ENCODE measurements around the gene AFAP1L1.
A peak's percentile ranks its signal among the peaks of the same experiment; 100 is the strongest.
"Not testable (repeated sequence)": the region's sequence is repeated elsewhere in the genome, so short reads cannot be mapped to it uniquely, and the experiment has no call there.

Gene AFAP1L1

GRCh38 chr5:149380466-149381121 lies 108.9 kb downstream of the AFAP1L1 start:
- no peaks in the 10 kb centered on the region for H3K4me1 Mint-ChIP-seq
- H3K27me3 Mint-ChIP-seq: no peaks in the 10 kb centered on the region
- ATAC-seq (no peak), DNase-seq (no peak)
- no peak overlapping the region for H3K4me3 Mint-ChIP-seq
- H3K27ac Mint-ChIP-seq: no peak overlapping the region
- no peaks in the 10 kb centered on the region for H3K9me3 Mint-ChIP-seq
- H3K36me3 Mint-ChIP-seq (ENCODE audit: low read depth): no peaks in the 10 kb centered on the region

- no peak for ATAC-seq
Observed at GRCh38 chr5:149381261-149381985, 109.8 kb downstream of the AFAP1L1 start.

GRCh38 chr5:149381986-149382338 lies 110.3 kb downstream of the AFAP1L1 start:
- H3K4me3 Mint-ChIP-seq: no peak overlapping the region
- H3K27me3 Mint-ChIP-seq: no peaks in the 10 kb centered on the region
- DNase-seq (peak; percentile 81), ATAC-seq (peak; percentile 79)
- H3K27ac Mint-ChIP-seq: no peak overlapping the region
- H3K9me3 Mint-ChIP-seq: no peaks in the 10 kb centered on the region
- no peaks in the 10 kb centered on the region for H3K36me3 Mint-ChIP-seq (ENCODE audit: low read depth)
- H3K4me1 Mint-ChIP-seq: no peaks in the 10 kb centered on the region

More at GRCh38 chr5:149381261-149381985, 109.8 kb downstream of the AFAP1L1 start:
- no peak overlapping the region for H3K27ac Mint-ChIP-seq
- H3K36me3 Mint-ChIP-seq (ENCODE audit: low read depth): no peaks in the 10 kb centered on the region
- no peak overlapping the region for H3K4me3 Mint-ChIP-seq
- H3K4me1 Mint-ChIP-seq: no peaks in the 10 kb centered on the region
- DNase-seq: no peak
- no peaks in the 10 kb centered on the region for H3K9me3 Mint-ChIP-seq
- no peaks in the 10 kb centered on the region for H3K27me3 Mint-ChIP-seq

GRCh38 chr5:149382517-149383220 lies 111.0 kb downstream of the AFAP1L1 start:
- Mint-ChIP-seq H3K27ac (no peak overlapping the region), H3K27me3 (no peaks in the 10 kb centered on the region), H3K9me3 (no peaks in the 10 kb centered on the region), H3K4me1 (no peaks in the 10 kb centered on the region), H3K4me3 (no peak overlapping the region), H3K36me3 (ENCODE audit: low read depth) (no peaks in the 10 kb centered on the region)
- ATAC-seq (no peak), DNase-seq (no peak)

GRCh38 chr5:149383399-149383798 lies 111.7 kb downstream of the AFAP1L1 start:
- ATAC-seq (no peak), DNase-seq (no peak)
- Mint-ChIP-seq H3K4me1 (no peaks in the 10 kb centered on the region), H3K4me3 (no peak overlapping the region), H3K27me3 (no peaks in the 10 kb centered on the region), H3K9me3 (no peaks in the 10 kb centered on the region), H3K36me3 (ENCODE audit: low read depth) (no peaks in the 10 kb centered on the region), H3K27ac (no peak overlapping the region)

- ATAC-seq (no peak), DNase-seq (no peak)
- Mint-ChIP-seq H3K9me3 (no peaks in the 10 kb centered on the region), H3K4me3 (no peak overlapping the region), H3K36me3 (ENCODE audit: low read depth) (no peaks in the 10 kb centered on the region), H3K27ac (no peak overlapping the region), H3K4me1 (no peaks in the 10 kb centered on the region), H3K27me3 (no peaks in the 10 kb centered on the region)
Observed at GRCh38 chr5:149386166-149386565, 114.5 kb downstream of the AFAP1L1 start.

GRCh38 chr5:149387081-149387631 lies 115.5 kb downstream of the AFAP1L1 start:
- Mint-ChIP-seq H3K9me3 (no peaks in the 10 kb centered on the region), H3K27me3 (no peaks in the 10 kb centered on the region), H3K4me3 (no peak overlapping the region), H3K27ac (no peak overlapping the region), H3K4me1 (no peaks in the 10 kb centered on the region), H3K36me3 (ENCODE audit: low read depth) (no peaks in the 10 kb centered on the region)
- DNase-seq (no peak), ATAC-seq (no peak)

GRCh38 chr5:149387982-149388381 lies 116.3 kb downstream of the AFAP1L1 start:
- no peak overlapping the region for H3K4me3 Mint-ChIP-seq
- no peaks in the 10 kb centered on the region for H3K36me3 Mint-ChIP-seq (ENCODE audit: low read depth)
- no peak for ATAC-seq
- no peaks in the 10 kb centered on the region for H3K9me3 Mint-ChIP-seq
- H3K4me1 Mint-ChIP-seq: no peaks in the 10 kb centered on the region
- no peak for DNase-seq
- no peaks in the 10 kb centered on the region for H3K27me3 Mint-ChIP-seq
- H3K27ac Mint-ChIP-seq: no peak overlapping the region

GRCh38 chr5:149388498-149389190 lies 117.0 kb downstream of the AFAP1L1 start:
- ATAC-seq: no peak
- Mint-ChIP-seq H3K4me1 (no peaks in the 10 kb centered on the region), H3K4me3 (no peak overlapping the region), H3K9me3 (no peaks in the 10 kb centered on the region), H3K36me3 (ENCODE audit: low read depth) (no peaks in the 10 kb centered on the region), H3K27me3 (no peaks in the 10 kb centered on the region), H3K27ac (no peak overlapping the region)
- no peak for DNase-seq

GRCh38 chr5:149389552-149390495 lies 118.2 kb downstream of the AFAP1L1 start:
- DNase-seq (no peak), ATAC-seq (no peak)
- H3K4me1 Mint-ChIP-seq: no peaks in the 10 kb centered on the region
- no peaks in the 10 kb centered on the region for H3K9me3 Mint-ChIP-seq
- no peak overlapping the region for H3K4me3 Mint-ChIP-seq
- H3K27ac Mint-ChIP-seq: no peak overlapping the region
- no peaks in the 10 kb centered on the region for H3K36me3 Mint-ChIP-seq (ENCODE audit: low read depth)
- H3K27me3 Mint-ChIP-seq: no peaks in the 10 kb centered on the region

- not testable (repeated sequence) for H3K27me3 Mint-ChIP-seq; ATAC-seq; DNase-seq; H3K4me1 Mint-ChIP-seq; H3K9me3 Mint-ChIP-seq; H3K4me3 Mint-ChIP-seq; H3K36me3 Mint-ChIP-seq (ENCODE audit: low read depth); H3K27ac Mint-ChIP-seq
Observed at GRCh38 chr5:149391076-149391475, 119.4 kb downstream of the AFAP1L1 start.

Data from activated naive CD8-positive, alpha-beta T cell treated with anti-CD3 and anti-CD28 coated beads, Interleukin-2, amount 50 U/mL, for 24 hours (primary cell).